ENCODE measurements around the gene RNASE4.

DNA sequence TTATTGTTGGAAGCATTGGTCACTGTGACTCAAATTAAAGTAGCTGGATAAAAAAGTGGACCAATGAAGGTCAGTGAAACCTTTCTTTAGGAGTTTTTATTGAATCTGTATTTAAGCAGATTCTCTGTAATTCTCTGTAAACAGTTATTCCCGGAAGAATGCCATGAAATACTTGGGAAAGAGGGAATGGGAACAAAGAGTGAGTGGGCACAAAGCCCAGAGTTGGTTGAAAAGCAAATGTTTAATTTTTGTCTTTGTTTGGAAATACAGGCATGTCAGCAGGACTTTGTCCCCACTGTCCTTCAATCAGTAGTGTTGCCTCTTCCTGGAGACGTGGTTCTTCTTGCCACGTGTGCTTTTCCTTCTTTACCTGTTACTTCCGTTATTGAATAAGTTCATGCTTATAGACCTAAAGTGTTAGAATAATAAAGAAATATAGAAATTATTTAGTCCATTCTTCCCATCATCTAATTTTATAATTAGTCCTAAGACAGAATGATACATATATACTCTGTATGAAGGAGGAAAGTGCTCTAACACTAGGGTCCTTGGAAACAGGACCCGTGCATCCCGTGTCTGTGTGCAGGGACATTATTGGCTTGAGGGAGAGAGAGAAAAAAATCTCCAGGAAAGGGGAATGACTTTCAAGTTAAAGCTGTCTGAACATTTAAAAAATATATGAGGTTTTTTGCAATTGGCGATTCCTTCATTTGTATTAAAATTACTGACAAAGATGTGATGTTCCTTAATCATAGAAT lies 2.2 kb downstream of the RNASE4 start:
- TF ChIP-seq TAF1 (IDR thresholded peaks at IDR 0.05; ENCODE audit: borderline replicate concordance, insufficient read depth, low read length) (no peak), POLR2AphosphoS5 (IDR thresholded peaks at IDR 0.05; ENCODE audit: low read depth, low read length) (no peak), SIN3A (IDR thresholded peaks at IDR 0.05; ENCODE audit: borderline replicate concordance, insufficient read depth, low read length) (no peak), FOXP2 (optimal IDR thresholded peaks at IDR 0.05; ENCODE audit: borderline replicate concordance, extremely low read depth, extremely low read length, insufficient read depth) (no peak)
- TF ChIP-seq, protein P1, sequence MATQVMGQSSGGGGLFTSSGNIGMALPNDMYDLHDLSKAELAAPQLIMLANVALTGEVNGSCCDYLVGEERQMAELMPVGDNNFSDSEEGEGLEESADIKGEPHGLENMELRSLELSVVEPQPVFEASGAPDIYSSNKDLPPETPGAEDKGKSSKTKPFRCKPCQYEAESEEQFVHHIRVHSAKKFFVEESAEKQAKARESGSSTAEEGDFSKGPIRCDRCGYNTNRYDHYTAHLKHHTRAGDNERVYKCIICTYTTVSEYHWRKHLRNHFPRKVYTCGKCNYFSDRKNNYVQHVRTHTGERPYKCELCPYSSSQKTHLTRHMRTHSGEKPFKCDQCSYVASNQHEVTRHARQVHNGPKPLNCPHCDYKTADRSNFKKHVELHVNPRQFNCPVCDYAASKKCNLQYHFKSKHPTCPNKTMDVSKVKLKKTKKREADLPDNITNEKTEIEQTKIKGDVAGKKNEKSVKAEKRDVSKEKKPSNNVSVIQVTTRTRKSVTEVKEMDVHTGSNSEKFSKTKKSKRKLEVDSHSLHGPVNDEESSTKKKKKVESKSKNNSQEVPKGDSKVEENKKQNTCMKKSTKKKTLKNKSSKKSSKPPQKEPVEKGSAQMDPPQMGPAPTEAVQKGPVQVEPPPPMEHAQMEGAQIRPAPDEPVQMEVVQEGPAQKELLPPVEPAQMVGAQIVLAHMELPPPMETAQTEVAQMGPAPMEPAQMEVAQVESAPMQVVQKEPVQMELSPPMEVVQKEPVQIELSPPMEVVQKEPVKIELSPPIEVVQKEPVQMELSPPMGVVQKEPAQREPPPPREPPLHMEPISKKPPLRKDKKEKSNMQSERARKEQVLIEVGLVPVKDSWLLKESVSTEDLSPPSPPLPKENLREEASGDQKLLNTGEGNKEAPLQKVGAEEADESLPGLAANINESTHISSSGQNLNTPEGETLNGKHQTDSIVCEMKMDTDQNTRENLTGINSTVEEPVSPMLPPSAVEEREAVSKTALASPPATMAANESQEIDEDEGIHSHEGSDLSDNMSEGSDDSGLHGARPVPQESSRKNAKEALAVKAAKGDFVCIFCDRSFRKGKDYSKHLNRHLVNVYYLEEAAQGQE (IDR thresholded peaks at IDR 0.05; ENCODE audit: insufficient read depth in 1 of 2, low read depth in 2 of 2, low read length in 2 of 2): no peak
